Adipose tissue (tissue), 3 donors: ENCODE data around the gene GOLPH3. TPM values are rescaled to one million over a fixed set of nuclear protein-coding genes. Genes with fewer than 3 reads are reported as not detected.
"Not testable (repeated sequence)": the region's sequence is repeated elsewhere in the genome, so short reads cannot be mapped to it uniquely, and the experiment has no call there.

Experiments used
- H3K27ac ChIP-seq: one replicate; pipeline ENCODE4 v1.5.1; 2013; ENCODE audit warnings: low read depth, low read length
- WGBS, 3 donors: extraction: QIAGEN DNeasy Blood & Tissue Kit; methylation state at CpG; one replicate each; pipeline ENCODE4 v1.1.7; 2013; 5-methylcytosine and 5-hydroxymethylcytosine counted together
- polyA plus RNA-seq, 3 donors: library from polyadenylated mRNA; stranded (reverse); fragments of 200-250 nt; gene quantifications; one replicate each; pipeline ENCODE4 v1.2.3, GENCODE V29; 2013
- donor health status: healthy with polysubstance abuse.
- donor health status: Bipolar disorder and iron deficiency.
- donor health status: healthy.

Gene GOLPH3
- polyA plus RNA-seq, 3 donors = 32.4 to 59.8 (median 46.8) TPM

GRCh38 chr5:32173267-32174010 is 680 bp downstream of the GOLPH3 start:
- WGBS, 3 donors = 0 to 1% (median 1%) methylated on average over 51 to 74 of the region's 74 CpGs
- H3K27ac ChIP-seq = peak overlapping the region; percentile 80

GRCh38 chr5:32172923-32173266 is 1.2 kb downstream of the GOLPH3 start:
- WGBS, 3 donors = 0% methylated on average over 4 of the region's 4 CpGs

GRCh38 chr5:32172186-32172911 is 1.8 kb downstream of the GOLPH3 start:
- not testable (repeated sequence) for H3K27ac ChIP-seq
- WGBS, 3 donors = 3 to 7% (median 4%) methylated on average over 34 of the region's 34 CpGs

More at GRCh38 chr5:32172923-32173266, 1.2 kb downstream of the GOLPH3 start:
- no peak overlapping the region for H3K27ac ChIP-seq

GRCh38 chr5:32170303-32171151 is 3.6 kb downstream of the GOLPH3 start:
- 67 to 75% (median 71%) methylated on average over 5 of the region's 5 CpGs for WGBS, 3 donors
- H3K27ac ChIP-seq = no peak overlapping the region

GRCh38 chr5:32168460-32169033 is 5.6 kb downstream of the GOLPH3 start:
- no peak overlapping the region for H3K27ac ChIP-seq
- 85 to 88% (median 86%) methylated on average over 9 of the region's 9 CpGs for WGBS, 3 donors

- no peak overlapping the region for H3K27ac ChIP-seq
- 30 to 52% (median 33%) methylated on average over 3 of the region's 3 CpGs for WGBS, 3 donors
Observed at GRCh38 chr5:32165597-32165996, 8.5 kb downstream of the GOLPH3 start.

GRCh38 chr5:32163785-32164184 is 10.3 kb downstream of the GOLPH3 start:
- WGBS, 3 donors = 46 to 66% (median 59%) methylated on average over 2 of the region's 2 CpGs
- H3K27ac ChIP-seq = no peak overlapping the region

- WGBS, 3 donors = 88 to 94% (median 91%) methylated on average over 5 of the region's 5 CpGs
- H3K27ac ChIP-seq = no peak overlapping the region
Observed at GRCh38 chr5:32163053-32163452, 11.1 kb downstream of the GOLPH3 start.

GRCh38 chr5:32160228-32160627 is 13.9 kb downstream of the GOLPH3 start:
- WGBS, 3 donors = 91 to 95% (median 92%) methylated on average over 1 of the region's 1 CpG
- no peak overlapping the region for H3K27ac ChIP-seq

- no peak overlapping the region for H3K27ac ChIP-seq
- WGBS, 3 donors = 51 to 81% (median 76%) methylated on average over 2 of the region's 2 CpGs
Observed at GRCh38 chr5:32159328-32160072, 14.6 kb downstream of the GOLPH3 start.

GRCh38 chr5:32158679-32158975 is 15.5 kb downstream of the GOLPH3 start:
- 81 to 90% (median 90%) methylated on average over 2 of the region's 2 CpGs for WGBS, 3 donors
- no peak overlapping the region for H3K27ac ChIP-seq

- no peak overlapping the region for H3K27ac ChIP-seq
- WGBS, 3 donors = 71 to 81% (median 71%) methylated on average over 4 of the region's 4 CpGs
Observed at GRCh38 chr5:32157078-32157477, 17.0 kb downstream of the GOLPH3 start.

- WGBS, 3 donors = 70 to 90% (median 86%) methylated on average over 9 of the region's 9 CpGs
- no peak overlapping the region for H3K27ac ChIP-seq
Observed at GRCh38 chr5:32156635-32157034, 17.5 kb downstream of the GOLPH3 start.

- no peak overlapping the region for H3K27ac ChIP-seq
Observed at GRCh38 chr5:32155211-32155610, 18.9 kb downstream of the GOLPH3 start.

GRCh38 chr5:32153723-32154122 is 20.4 kb downstream of the GOLPH3 start:
- WGBS, 3 donors = 21 to 63% (median 60%) methylated on average over 3 of the region's 3 CpGs
- no peak overlapping the region for H3K27ac ChIP-seq

More at GRCh38 chr5:32155211-32155610, 18.9 kb downstream of the GOLPH3 start:
- 89 to 93% (median 92%) methylated on average over 2 of the region's 2 CpGs for WGBS, 3 donors

GRCh38 chr5:32151198-32151597 is 22.9 kb downstream of the GOLPH3 start:
- WGBS, 3 donors = 88 to 91% (median 90%) methylated on average over 6 of the region's 6 CpGs
- no peak overlapping the region for H3K27ac ChIP-seq

- WGBS, 3 donors = 84 to 98% (median 87%) methylated on average over 1 of the region's 1 CpG
- H3K27ac ChIP-seq = no peak overlapping the region
Observed at GRCh38 chr5:32150366-32150765, 23.8 kb downstream of the GOLPH3 start.

- 68 to 91% (median 72%) methylated on average over 4 of the region's 4 CpGs for WGBS, 3 donors
- H3K27ac ChIP-seq = no peak overlapping the region
Observed at GRCh38 chr5:32147959-32148358, 26.2 kb downstream of the GOLPH3 start.
